ENCODE results near the gene SRSF12.

Gene SRSF12

DNA sequence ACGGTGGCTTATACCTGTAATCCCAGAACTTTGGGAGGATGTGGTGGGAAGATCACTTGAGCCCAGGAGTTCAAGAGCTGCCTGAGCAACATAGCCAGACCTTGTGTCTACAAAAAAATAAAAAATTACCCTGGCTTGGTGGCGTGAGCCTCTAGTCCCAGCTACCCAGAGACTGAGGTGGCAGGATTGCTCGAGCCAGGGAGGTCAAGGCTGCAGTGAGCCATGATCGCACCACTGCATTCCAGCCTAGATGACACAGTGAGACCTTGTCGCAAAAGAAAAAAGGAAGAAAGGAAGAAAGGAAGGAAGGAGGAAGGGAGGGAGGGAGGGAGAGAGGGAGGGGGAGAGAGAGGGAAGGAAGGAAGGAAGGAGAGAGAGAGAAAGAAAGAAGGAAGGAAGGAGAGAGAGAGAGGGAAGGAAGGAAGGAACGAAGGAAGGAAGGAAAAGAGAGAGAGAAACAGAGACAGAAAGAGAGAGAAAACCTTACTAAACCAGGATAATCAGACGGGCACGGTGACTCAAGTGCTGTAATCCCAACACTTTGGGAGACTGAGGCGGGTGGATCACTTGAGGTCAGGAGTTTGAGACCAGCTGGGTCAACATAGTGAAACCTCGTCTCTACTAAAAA, 48.2 kb downstream of the SRSF12 start (continued):
- no peak for TF ChIP-seq ZFP30 (CRISPR knock-in tag; IDR thresholded peaks at IDR 0.05)
- no peak for TF ChIP-seq PPARA (CRISPR knock-in tag; IDR thresholded peaks at IDR 0.05; ENCODE audit: borderline replicate concordance)
- TF ChIP-seq GLIS3 (CRISPR knock-in tag; IDR thresholded peaks at IDR 0.05) = no peak
- no peak for TF ChIP-seq ZNF8 (CRISPR knock-in tag; IDR thresholded peaks at IDR 0.05)
- TF ChIP-seq, protein P1, sequence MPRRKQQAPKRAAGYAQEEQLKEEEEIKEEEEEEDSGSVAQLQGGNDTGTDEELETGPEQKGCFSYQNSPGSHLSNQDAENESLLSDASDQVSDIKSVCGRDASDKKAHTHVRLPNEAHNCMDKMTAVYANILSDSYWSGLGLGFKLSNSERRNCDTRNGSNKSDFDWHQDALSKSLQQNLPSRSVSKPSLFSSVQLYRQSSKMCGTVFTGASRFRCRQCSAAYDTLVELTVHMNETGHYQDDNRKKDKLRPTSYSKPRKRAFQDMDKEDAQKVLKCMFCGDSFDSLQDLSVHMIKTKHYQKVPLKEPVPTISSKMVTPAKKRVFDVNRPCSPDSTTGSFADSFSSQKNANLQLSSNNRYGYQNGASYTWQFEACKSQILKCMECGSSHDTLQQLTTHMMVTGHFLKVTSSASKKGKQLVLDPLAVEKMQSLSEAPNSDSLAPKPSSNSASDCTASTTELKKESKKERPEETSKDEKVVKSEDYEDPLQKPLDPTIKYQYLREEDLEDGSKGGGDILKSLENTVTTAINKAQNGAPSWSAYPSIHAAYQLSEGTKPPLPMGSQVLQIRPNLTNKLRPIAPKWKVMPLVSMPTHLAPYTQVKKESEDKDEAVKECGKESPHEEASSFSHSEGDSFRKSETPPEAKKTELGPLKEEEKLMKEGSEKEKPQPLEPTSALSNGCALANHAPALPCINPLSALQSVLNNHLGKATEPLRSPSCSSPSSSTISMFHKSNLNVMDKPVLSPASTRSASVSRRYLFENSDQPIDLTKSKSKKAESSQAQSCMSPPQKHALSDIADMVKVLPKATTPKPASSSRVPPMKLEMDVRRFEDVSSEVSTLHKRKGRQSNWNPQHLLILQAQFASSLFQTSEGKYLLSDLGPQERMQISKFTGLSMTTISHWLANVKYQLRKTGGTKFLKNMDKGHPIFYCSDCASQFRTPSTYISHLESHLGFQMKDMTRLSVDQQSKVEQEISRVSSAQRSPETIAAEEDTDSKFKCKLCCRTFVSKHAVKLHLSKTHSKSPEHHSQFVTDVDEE (CRISPR knock-in tag; IDR thresholded peaks at IDR 0.05) = no peak
- TF ChIP-seq OSR1 (CRISPR knock-in tag; IDR thresholded peaks at IDR 0.05) = no peak
- no peak for TF ChIP-seq ZFP3 (CRISPR knock-in tag; IDR thresholded peaks at IDR 0.05)
- TF ChIP-seq, protein P2, sequence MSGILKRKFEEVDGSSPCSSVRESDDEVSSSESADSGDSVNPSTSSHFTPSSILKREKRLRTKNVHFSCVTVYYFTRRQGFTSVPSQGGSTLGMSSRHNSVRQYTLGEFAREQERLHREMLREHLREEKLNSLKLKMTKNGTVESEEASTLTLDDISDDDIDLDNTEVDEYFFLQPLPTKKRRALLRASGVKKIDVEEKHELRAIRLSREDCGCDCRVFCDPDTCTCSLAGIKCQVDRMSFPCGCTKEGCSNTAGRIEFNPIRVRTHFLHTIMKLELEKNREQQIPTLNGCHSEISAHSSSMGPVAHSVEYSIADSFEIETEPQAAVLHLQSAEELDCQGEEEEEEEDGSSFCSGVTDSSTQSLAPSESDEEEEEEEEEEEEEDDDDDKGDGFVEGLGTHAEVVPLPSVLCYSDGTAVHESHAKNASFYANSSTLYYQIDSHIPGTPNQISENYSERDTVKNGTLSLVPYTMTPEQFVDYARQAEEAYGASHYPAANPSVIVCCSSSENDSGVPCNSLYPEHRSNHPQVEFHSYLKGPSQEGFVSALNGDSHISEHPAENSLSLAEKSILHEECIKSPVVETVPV (CRISPR knock-in tag; IDR thresholded peaks at IDR 0.05) = no peak
- no peak for TF ChIP-seq ARNTL (CRISPR knock-in tag; IDR thresholded peaks at IDR 0.05; ENCODE audit: borderline replicate concordance, low read depth)
- TF ChIP-seq ISL1 (CRISPR knock-in tag; IDR thresholded peaks at IDR 0.05) = no peak

DNA sequence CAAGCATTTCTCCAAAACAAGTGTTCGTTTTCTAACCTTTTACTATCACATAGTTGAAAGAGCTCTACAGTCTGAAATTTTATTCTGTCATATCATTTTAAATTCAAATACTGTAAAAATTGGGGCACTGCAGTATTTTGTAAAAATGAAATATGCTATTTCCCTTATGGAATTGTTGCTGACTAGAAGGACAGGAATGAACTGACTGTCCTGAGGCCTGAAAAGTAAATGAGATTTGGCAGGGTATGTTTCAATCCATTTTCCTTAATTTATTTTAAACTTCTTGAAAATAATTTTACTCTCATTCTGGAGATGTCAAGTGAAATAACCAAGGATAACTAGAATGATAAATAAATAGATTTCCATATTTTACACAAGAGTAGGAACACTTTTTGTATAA, 49.2 kb downstream of the SRSF12 start:
- TF ChIP-seq ZC3H10 (CRISPR knock-in tag; IDR thresholded peaks at IDR 0.05) = no peak
- TF ChIP-seq, protein P1 (CRISPR knock-in tag; IDR thresholded peaks at IDR 0.05) = no peak
- no peak for TF ChIP-seq TOX (CRISPR knock-in tag; IDR thresholded peaks at IDR 0.05; ENCODE audit: borderline replicate concordance)
- TF ChIP-seq ISL1 (CRISPR knock-in tag; IDR thresholded peaks at IDR 0.05) = no peak
- no peak for TF ChIP-seq ZNF565 (CRISPR knock-in tag; conservative IDR thresholded peaks at IDR 0.05; ENCODE audit: low read depth)
- TF ChIP-seq, protein P3, sequence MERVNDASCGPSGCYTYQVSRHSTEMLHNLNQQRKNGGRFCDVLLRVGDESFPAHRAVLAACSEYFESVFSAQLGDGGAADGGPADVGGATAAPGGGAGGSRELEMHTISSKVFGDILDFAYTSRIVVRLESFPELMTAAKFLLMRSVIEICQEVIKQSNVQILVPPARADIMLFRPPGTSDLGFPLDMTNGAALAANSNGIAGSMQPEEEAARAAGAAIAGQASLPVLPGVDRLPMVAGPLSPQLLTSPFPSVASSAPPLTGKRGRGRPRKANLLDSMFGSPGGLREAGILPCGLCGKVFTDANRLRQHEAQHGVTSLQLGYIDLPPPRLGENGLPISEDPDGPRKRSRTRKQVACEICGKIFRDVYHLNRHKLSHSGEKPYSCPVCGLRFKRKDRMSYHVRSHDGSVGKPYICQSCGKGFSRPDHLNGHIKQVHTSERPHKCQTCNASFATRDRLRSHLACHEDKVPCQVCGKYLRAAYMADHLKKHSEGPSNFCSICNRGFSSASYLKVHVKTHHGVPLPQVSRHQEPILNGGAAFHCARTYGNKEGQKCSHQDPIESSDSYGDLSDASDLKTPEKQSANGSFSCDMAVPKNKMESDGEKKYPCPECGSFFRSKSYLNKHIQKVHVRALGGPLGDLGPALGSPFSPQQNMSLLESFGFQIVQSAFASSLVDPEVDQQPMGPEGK (CRISPR knock-in tag; IDR thresholded peaks at IDR 0.05; ENCODE audit: borderline replicate concordance) = no peak
- no peak for TF ChIP-seq TCF4 (CRISPR knock-in tag; IDR thresholded peaks at IDR 0.05; ENCODE audit: borderline replicate concordance)
- no peak for TF ChIP-seq SNAI2 (CRISPR knock-in tag; IDR thresholded peaks at IDR 0.05)
- TF ChIP-seq CSDC2 (CRISPR knock-in tag; IDR thresholded peaks at IDR 0.05) = no peak
- no peak for TF ChIP-seq OSR1 (CRISPR knock-in tag; IDR thresholded peaks at IDR 0.05)
- ATAC-seq = peak; percentile 73

DNA sequence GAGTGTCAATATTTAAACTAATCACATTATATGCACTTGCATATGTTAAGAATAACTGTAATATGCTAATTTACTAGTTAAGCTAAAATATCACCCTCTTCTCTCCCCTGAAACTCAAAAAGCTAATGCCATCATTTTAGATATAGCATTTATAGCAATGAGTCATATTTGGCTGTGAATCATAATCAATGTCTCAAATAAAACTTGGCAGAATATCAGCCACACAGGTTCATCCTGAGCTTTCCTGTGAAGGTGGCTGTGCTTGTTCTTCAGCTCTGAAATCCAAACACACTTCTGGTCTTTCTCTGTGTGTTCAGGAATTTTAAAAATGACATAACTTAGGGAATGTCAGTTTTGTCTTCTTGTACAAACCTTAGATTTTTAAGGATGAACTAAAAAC, 50.1 kb downstream of the SRSF12 start:
- ATAC-seq = peak; percentile 57
- TF ChIP-seq ISL1 (CRISPR knock-in tag; IDR thresholded peaks at IDR 0.05) (no peak), ZFP3 (CRISPR knock-in tag; IDR thresholded peaks at IDR 0.05) (no peak)

DNA sequence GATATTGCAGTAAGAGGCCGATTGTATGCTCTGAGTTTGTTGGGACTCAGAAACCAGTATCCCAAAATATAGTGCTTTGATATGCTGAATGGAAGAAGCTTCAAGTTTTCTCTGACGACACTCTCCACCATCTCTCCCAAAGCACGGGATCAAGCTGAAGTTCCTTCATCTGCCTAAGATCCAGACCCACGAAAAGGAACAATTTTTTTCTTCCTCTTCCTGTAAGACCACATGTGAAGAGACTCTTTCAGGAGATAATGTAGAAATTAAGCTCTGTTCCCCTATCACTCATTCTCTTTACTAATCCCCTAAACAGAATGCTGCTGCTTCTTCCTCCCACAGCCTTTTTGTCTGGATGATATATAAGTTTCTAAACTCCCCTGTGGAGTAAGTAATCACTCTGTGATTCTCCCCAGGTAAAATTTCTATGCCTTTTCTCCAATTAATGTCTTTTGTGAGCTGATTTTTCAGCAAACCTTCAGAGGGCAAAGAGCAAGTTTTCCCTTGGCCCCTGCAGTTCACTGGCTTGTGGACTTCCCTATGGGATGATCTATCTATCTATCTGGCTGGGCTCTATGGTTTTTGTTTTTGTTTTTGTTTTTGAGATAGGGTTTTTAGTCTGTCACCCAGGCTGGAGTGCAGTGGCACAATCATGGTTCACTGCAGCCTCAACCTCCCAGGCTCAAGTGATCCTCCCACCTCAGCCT, 50.8 kb downstream of the SRSF12 start:
- no peak for ATAC-seq
- TF ChIP-seq SNAI2 (CRISPR knock-in tag; IDR thresholded peaks at IDR 0.05) (no peak), ESRRG (CRISPR knock-in tag; IDR thresholded peaks at IDR 0.05) (no peak), OSR1 (CRISPR knock-in tag; IDR thresholded peaks at IDR 0.05) (no peak), ZC3H10 (CRISPR knock-in tag; IDR thresholded peaks at IDR 0.05) (no peak), ZNF70 (CRISPR knock-in tag; IDR thresholded peaks at IDR 0.05) (no peak), ZNF565 (CRISPR knock-in tag; conservative IDR thresholded peaks at IDR 0.05; ENCODE audit: low read depth) (no peak)
- TF ChIP-seq, protein P4, sequence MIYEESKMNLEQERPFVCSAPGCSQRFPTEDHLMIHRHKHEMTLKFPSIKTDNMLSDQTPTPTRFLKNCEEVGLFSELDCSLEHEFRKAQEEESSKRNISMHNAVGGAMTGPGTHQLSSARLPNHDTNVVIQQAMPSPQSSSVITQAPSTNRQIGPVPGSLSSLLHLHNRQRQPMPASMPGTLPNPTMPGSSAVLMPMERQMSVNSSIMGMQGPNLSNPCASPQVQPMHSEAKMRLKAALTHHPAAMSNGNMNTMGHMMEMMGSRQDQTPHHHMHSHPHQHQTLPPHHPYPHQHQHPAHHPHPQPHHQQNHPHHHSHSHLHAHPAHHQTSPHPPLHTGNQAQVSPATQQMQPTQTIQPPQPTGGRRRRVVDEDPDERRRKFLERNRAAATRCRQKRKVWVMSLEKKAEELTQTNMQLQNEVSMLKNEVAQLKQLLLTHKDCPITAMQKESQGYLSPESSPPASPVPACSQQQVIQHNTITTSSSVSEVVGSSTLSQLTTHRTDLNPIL (CRISPR knock-in tag; IDR thresholded peaks at IDR 0.05; ENCODE audit: low read depth) = no peak
- TF ChIP-seq, protein P1 (CRISPR knock-in tag; IDR thresholded peaks at IDR 0.05) = no peak

Data from SK-N-SH treated with all-trans-retinoic acid at 6 μM for 48 hours (cell line).